Thyroid gland (tissue), 4 donors: ENCODE results near the gene PPP1CC. TPM values are rescaled to one million over a fixed set of nuclear protein-coding genes. Genes with fewer than 3 reads are reported as not detected.
"Not testable (repeated sequence)": the region's sequence is repeated elsewhere in the genome, so short reads cannot be mapped to it uniquely, and the experiment has no call there.

Source experiments
- DNase-seq, 2 donors: peaks; one replicate each; pipeline ENCODE4 v3.0.0-alpha.2; 2019
- H3K27ac ChIP-seq, 3 donors: fragments of 200-600 bp; sonication (generic); 1 replicate in 2 of 3; 2 replicates in 1 of 3; pipeline ENCODE4 v1.5.1; 2016 to 2019; ENCODE audit warnings: mild to moderate bottlenecking in 1 of 3, moderate library complexity in 1 of 3
- H3K27me3 ChIP-seq: fragments of 200-600 bp; sonication (generic); one replicate; pipeline ENCODE4 v1.5.1; 2019
- H3K36me3 ChIP-seq, 2 donors: fragments of 200-600 bp; sonication (generic); one replicate each; pipeline ENCODE4 v1.5.1; 2016 to 2019
- H3K4me1 ChIP-seq, 2 donors: fragments of 200-600 bp; sonication (generic); one replicate each; pipeline ENCODE4 v1.5.1; 2017 to 2019
- H3K4me3 ChIP-seq, 3 donors: fragments of 200-600 bp; sonication (generic); replicated peaks in 1 of 3; 1 replicate in 2 of 3; 2 replicates in 1 of 3; pipeline ENCODE4 v1.5.1; 2016; ENCODE audit warnings: mild to moderate bottlenecking in 1 of 3
- H3K9me3 ChIP-seq: fragments of 200-600 bp; sonication (generic); one replicate; pipeline ENCODE4 v1.5.1; 2017
- CTCF ChIP-seq, 6 experiments: fragments of 200-600 bp in 3 of 6; fragments of 450-650 bp in 3 of 6; sonication (generic) in 3 of 6; IDR thresholded peaks; one replicate each; pipeline ENCODE4 v1.5.1; 2016 to 2019; ENCODE audit warnings: antibody characterized with exemption in 6 of 6, mild to moderate bottlenecking in 2 of 6, inconsistent platforms in 1 of 6, moderate library complexity in 1 of 6
- POLR2A ChIP-seq, 2 donors: fragments of 450-650 bp; IDR thresholded peaks; one replicate each; pipeline ENCODE4 v1.6.1; 2017; ENCODE audit warnings: antibody characterized with exemption in 2 of 2, mild to moderate bottlenecking in 2 of 2, moderate library complexity in 1 of 2
- WGBS, 2 donors: methylation state at CpG; one replicate each; pipeline ENCODE4 v1.1.5; 2017; 5-methylcytosine and 5-hydroxymethylcytosine counted together
- intact Hi-C: fragments of 100-400 bp; cut with DNase I; formaldehyde crosslinking; loops from one replicate; pipeline ENCODE4 v1.15.1; 2023
- total RNA-seq, 4 donors: library from RNA; depleted of rRNA; stranded (reverse); fragments of >200 nt; gene quantifications; one replicate each; pipeline ENCODE4 v1.2.3, GENCODE V29; 2016

Gene PPP1CC
- total RNA-seq, 4 donors from 2014 or later: 85.3 to 154 (median 118) TPM

DNA sequence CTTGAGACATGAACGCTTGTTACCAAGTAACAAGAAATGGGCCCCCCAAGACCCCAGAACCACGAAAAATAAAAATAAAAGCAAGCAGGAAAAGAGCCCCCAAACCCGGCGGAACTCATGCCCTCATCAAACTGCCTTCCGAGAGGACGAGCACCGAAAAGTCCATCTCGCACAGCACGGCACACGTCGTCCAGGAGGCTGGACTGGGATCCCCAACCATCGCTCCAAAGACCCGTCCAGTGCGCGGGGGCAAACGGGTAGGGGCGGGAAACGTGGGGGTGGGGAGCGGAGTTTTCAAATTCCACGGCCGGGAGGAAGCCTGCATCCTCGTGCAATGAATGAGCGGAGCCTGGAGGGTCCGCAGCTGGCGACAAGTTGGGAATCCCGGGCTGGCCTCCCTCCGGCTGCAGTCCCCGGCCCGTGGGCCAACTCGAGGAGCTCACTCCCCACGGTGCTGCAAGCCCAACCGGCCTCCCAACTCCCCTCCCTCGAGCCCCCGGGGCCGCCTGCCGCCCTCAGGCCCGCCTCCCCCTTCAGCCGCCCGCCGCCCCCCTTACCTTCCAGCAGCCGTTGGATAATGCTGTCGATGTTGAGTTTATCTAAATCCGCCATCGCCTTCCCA is 484 bp downstream of the PPP1CC start:
- Histone ChIP-seq H3K27me3 (no peaks in the 10 kb centered on the region), H3K4me1 (peaks cover 34 to 38% of the 10 kb centered on the region in 2 donors), H3K4me3 (peak overlapping the region; percentile 59 to 99 (median 92)), H3K9me3 (no peaks in the 10 kb centered on the region), H3K36me3 (no peaks in the 10 kb centered on the region), H3K27ac (peak overlapping the region; percentile 84 to 89 (median 87))
- no peak for DNase-seq
- intact Hi-C loops: no loop called here
- WGBS, 2 donors: 0% methylated on average over 11 to 28 of the region's 44 CpGs
- TF ChIP-seq POLR2A (IDR thresholded peaks at IDR 0.05) (no peak), CTCF (IDR thresholded peaks at IDR 0.05) (no peak)

- Histone ChIP-seq H3K9me3 (no peaks in the 10 kb centered on the region), H3K27ac (peak overlapping the region in 2 of 3 donors; percentile 84 to 87), H3K27me3 (no peaks in the 10 kb centered on the region), H3K4me1 (peaks cover 34 to 38% of the 10 kb centered on the region in 2 donors), H3K36me3 (no peaks in the 10 kb centered on the region), H3K4me3 (peak overlapping the region; percentile 59 to 99 (median 92))
- DNase-seq: peak in 1 of 2 donors; percentile 11
- intact Hi-C loops: no loop called here
- WGBS, 2 donors: 3 to 4% methylated on average over 14 of the region's 14 CpGs
- TF ChIP-seq CTCF (IDR thresholded peaks at IDR 0.05): no peak
These were observed 1.2 kb downstream of the PPP1CC start for GRCh38 chr12:110741341-110742095.

DNA sequence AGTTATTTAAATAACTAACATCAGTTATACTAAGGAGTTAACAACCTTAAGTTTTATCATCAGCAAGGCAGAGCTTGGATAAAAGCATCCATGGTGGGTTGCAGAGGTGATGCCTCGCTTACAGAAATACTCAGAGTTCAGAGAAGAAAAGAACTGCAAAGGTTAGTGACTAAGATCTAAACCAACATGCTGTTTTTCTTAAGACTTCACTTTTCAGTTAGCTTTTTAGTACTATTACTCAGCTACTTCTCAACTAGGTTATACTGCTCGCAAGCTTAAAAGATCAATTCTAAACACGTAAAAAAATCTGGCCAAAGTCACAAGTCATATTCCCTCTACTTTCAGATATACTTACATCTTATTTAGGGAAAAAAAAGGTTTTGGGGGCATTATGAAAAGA is 2.8 kb downstream of the PPP1CC start:
- TF ChIP-seq POLR2A (IDR thresholded peaks at IDR 0.05) (no peak), CTCF (IDR thresholded peaks at IDR 0.05) (no peak)
- Histone ChIP-seq H3K27ac (no peak overlapping the region), H3K27me3 (no peaks in the 10 kb centered on the region), H3K9me3 (no peaks in the 10 kb centered on the region), H3K4me1 (peaks cover 34 to 38% of the 10 kb centered on the region in 2 donors), H3K36me3 (no peaks in the 10 kb centered on the region), H3K4me3 (no peak overlapping the region)
- DNase-seq: no peak
- intact Hi-C loops: no loop called here
- 81 to 86% methylated on average over 3 of the region's 3 CpGs for WGBS, 2 donors

GRCh38 chr12:110739488-110739887 is 3.2 kb downstream of the PPP1CC start:
- no peak overlapping the region for H3K27ac ChIP-seq
- H3K27me3 ChIP-seq: no peaks in the 10 kb centered on the region
- 23 to 26% methylated on average over 1 of the region's 1 CpG for WGBS, 2 donors
- H3K36me3 ChIP-seq: no peaks in the 10 kb centered on the region
- intact Hi-C loops: no loop called here
- no peaks in the 10 kb centered on the region for H3K9me3 ChIP-seq
- peaks cover 34 to 38% of the 10 kb centered on the region in 2 donors for H3K4me1 ChIP-seq
- H3K4me3 ChIP-seq: no peak overlapping the region
- TF ChIP-seq CTCF (IDR thresholded peaks at IDR 0.05) (no peak), POLR2A (IDR thresholded peaks at IDR 0.05) (no peak)
- no peak for DNase-seq

DNA sequence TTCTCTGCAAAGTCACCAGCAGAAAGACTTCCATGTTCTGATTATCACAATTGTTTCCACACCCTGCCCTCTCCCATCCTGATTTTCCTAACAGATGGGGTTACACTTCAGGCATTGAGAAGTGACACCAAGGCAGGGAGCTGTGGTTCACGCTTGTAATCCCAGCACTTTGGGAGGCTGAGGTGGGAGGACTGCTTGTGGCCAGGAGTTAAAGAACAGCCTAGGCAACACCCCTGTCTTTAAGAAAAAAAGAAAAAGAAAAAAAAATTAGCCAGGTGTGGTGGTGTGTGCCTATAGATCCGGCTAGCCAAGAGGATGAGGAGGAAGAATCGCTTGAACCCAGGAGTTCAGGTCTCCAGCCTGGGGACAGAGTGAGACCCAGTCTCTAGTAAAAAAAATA is 5.2 kb downstream of the PPP1CC start:
- no peak overlapping the region for H3K27ac ChIP-seq
- H3K36me3 ChIP-seq: no peaks in the 10 kb centered on the region
- intact Hi-C loops: no loop called here
- TF ChIP-seq POLR2A (IDR thresholded peaks at IDR 0.05): no peak
- TF ChIP-seq CTCF (IDR thresholded peaks at IDR 0.05): no peak
- 81 to 94% methylated on average over 3 of the region's 3 CpGs for WGBS, 2 donors
- no peaks in the 10 kb centered on the region for H3K9me3 ChIP-seq
- H3K4me3 ChIP-seq: no peak overlapping the region
- DNase-seq: no peak
- H3K27me3 ChIP-seq: no peaks in the 10 kb centered on the region
- peaks cover 46 to 47% of the 10 kb centered on the region in 2 donors for H3K4me1 ChIP-seq

DNA sequence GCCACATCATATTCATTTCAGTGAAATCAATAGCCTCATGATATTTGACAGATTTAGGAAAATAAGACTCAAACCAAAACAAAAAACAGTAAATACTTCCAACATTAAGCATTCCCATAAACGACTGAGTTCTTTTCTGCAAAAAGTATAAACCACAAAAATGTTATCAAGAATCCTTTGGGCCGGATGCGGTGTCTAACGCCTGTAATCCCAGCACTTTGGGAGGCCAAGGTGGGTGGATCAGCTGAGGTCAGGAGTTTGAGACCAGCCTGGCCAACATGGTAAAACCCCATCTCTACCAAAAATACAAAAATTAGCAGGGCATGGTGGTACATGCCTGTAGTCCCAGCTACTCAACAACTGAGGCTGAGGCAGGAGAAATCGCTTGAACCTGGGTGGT is 5.7 kb downstream of the PPP1CC start:
- H3K27ac ChIP-seq, intact Hi-C loops: not testable (repeated sequence)
- H3K4me1 ChIP-seq: peaks cover 46 to 47% of the 10 kb centered on the region in 2 donors

More for the DNA sequence above, 5.7 kb downstream of the PPP1CC start:
- H3K4me3 ChIP-seq, H3K9me3 ChIP-seq, DNase-seq, H3K36me3 ChIP-seq, H3K27me3 ChIP-seq: not testable (repeated sequence)
- WGBS, 2 donors: 75 to 83% methylated on average over 5 of the region's 5 CpGs
